Esophagus squamous epithelium (tissue), 5 donors: ENCODE data around the gene SLC30A3. TPM values are rescaled to one million over a fixed set of nuclear protein-coding genes. Genes with fewer than 3 reads are reported as not detected.

Experiments
- DNase-seq: peaks from one replicate; lab custom pipeline; 2025; lab: John Stamatoyannopoulos, UW
- H3K27ac ChIP-seq, 4 donors: fragments of 200-600 bp; sonication (generic); one replicate each; pipeline ENCODE4 v1.5.1; 2016 to 2019; ENCODE audit warnings: mild to moderate bottlenecking in 1 of 4
- H3K27me3 ChIP-seq, 4 donors: fragments of 200-600 bp; sonication (generic); 1 replicate in 3 of 4; 2 replicates in 1 of 4; pipeline versions ENCODE4 v1.5.1 to v1.6.0; 2017 to 2021; ENCODE audit warnings: antibody characterized with exemption in 1 of 4
- H3K36me3 ChIP-seq, 3 donors: fragments of 200-600 bp; sonication (generic); one replicate each; pipeline ENCODE4 v1.5.1; 2016 to 2019
- H3K4me1 ChIP-seq, 3 donors: fragments of 200-600 bp; sonication (generic); one replicate each; pipeline ENCODE4 v1.5.1; 2017 to 2019
- H3K4me3 ChIP-seq, 4 donors: fragments of 200-600 bp; sonication (generic); 1 replicate in 3 of 4; 2 replicates in 1 of 4; pipeline ENCODE4 v1.5.1; 2016 to 2019; ENCODE audit warnings: mild to moderate bottlenecking in 2 of 4, moderate library complexity in 1 of 4
- H3K9me3 ChIP-seq, 3 donors: fragments of 200-600 bp; sonication (generic); one replicate each; pipeline ENCODE4 v1.5.1; 2016 to 2019
- POLR2A ChIP-seq, 4 donors: fragments of 450-650 bp; IDR thresholded peaks; one replicate each; pipeline ENCODE4 v1.6.1; 2017; ENCODE audit warnings: antibody characterized with exemption in 4 of 4, mild to moderate bottlenecking in 4 of 4, moderate library complexity in 3 of 4
- WGBS, 2 donors: methylation state at CpG; one replicate each; pipeline ENCODE4 v1.1.5; 2018; 5-methylcytosine and 5-hydroxymethylcytosine counted together
- intact Hi-C: fragments of 100-400 bp; cut with DNase I; formaldehyde crosslinking; loops from one replicate; pipeline ENCODE4 v1.15.0; 2022
- total RNA-seq, 4 donors: library from RNA; depleted of rRNA; stranded (reverse); fragments of >200 nt; gene quantifications; one replicate each; pipeline ENCODE4 v1.1.0, GENCODE V29; 2016
- TF ChIP-seq, protein P1 (sequence below), 6 experiments: fragments of 450-650 bp in 4 of 6; fragments of 200-600 bp in 2 of 6; sonication (generic) in 2 of 6; IDR thresholded peaks; one replicate each; pipeline ENCODE4 v1.5.1; 2016 to 2019; ENCODE audit warnings: antibody characterized with exemption in 6 of 6, mild to moderate bottlenecking in 4 of 6, moderate library complexity in 4 of 6
- donor health status: DM: yes; HTN: yes; CAD: no.

SLC30A3 gene
- total RNA-seq, 4 donors from 2014 or later = 0.18 to 0.19 TPM; not detected in 2

DNA sequence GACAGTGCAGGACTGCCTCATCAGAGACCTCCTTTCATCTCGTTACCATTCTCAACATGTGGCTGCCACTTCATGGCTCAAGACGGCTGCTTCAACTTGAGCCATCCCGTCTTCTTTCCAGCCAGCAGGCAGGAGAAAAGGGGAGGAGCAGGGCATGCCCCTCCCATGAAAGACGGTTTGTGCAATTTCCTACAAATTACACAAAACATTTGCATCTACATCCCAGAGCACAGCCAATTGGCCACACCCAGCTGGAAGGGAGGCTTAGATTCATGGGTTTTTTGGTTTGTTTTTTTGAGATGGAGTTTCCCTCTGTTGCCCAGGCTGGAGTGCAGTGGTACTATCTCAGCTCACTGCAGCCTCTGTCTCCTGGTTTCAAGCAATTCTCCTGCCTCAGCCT lies 33.6 kb upstream of the SLC30A3 start:
- Histone ChIP-seq H3K4me3 (no peak overlapping the region), H3K4me1 (peaks cover 5 to 18% (median 6%) of the 10 kb centered on the region in 3 donors), H3K27ac (no peak overlapping the region), H3K9me3 (no peaks in the 10 kb centered on the region), H3K27me3 (peaks cover 0 to 6% (median 0%) of the 10 kb centered on the region in 4 donors), H3K36me3 (no peaks in the 10 kb centered on the region)
- intact Hi-C loops = no loop called here
- no peak for DNase-seq
- TF ChIP-seq POLR2A (IDR thresholded peaks at IDR 0.05) = no peak
- TF ChIP-seq, protein P1, sequence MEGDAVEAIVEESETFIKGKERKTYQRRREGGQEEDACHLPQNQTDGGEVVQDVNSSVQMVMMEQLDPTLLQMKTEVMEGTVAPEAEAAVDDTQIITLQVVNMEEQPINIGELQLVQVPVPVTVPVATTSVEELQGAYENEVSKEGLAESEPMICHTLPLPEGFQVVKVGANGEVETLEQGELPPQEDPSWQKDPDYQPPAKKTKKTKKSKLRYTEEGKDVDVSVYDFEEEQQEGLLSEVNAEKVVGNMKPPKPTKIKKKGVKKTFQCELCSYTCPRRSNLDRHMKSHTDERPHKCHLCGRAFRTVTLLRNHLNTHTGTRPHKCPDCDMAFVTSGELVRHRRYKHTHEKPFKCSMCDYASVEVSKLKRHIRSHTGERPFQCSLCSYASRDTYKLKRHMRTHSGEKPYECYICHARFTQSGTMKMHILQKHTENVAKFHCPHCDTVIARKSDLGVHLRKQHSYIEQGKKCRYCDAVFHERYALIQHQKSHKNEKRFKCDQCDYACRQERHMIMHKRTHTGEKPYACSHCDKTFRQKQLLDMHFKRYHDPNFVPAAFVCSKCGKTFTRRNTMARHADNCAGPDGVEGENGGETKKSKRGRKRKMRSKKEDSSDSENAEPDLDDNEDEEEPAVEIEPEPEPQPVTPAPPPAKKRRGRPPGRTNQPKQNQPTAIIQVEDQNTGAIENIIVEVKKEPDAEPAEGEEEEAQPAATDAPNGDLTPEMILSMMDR (IDR thresholded peaks at IDR 0.05) = no peak
- WGBS, 2 donors = 57 to 69% methylated on average over 4 of the region's 4 CpGs

- intact Hi-C loops = no loop called here
- Histone ChIP-seq H3K9me3 (no peaks in the 10 kb centered on the region), H3K27ac (no peak overlapping the region), H3K36me3 (no peaks in the 10 kb centered on the region), H3K4me3 (no peak overlapping the region), H3K27me3 (peaks cover 0 to 16% (median 0%) of the 10 kb centered on the region in 4 donors), H3K4me1 (peaks cover 5 to 18% (median 6%) of the 10 kb centered on the region in 3 donors)
- TF ChIP-seq, protein P1 (IDR thresholded peaks at IDR 0.05) = no peak
- TF ChIP-seq POLR2A (IDR thresholded peaks at IDR 0.05) = no peak
- no peak for DNase-seq
- 83 to 85% methylated on average over 8 of the region's 8 CpGs for WGBS, 2 donors
Observed at GRCh38 chr2:27294928-27295327, 32.1 kb upstream of the SLC30A3 start.

- TF ChIP-seq, protein P1 (IDR thresholded peaks at IDR 0.05) = peak in 1 of 6 experiments; percentile 14
- TF ChIP-seq POLR2A (IDR thresholded peaks at IDR 0.05) = no peak
- DNase-seq = no peak
- WGBS, 2 donors = 57 to 67% methylated on average over 6 of the region's 6 CpGs
- Histone ChIP-seq H3K4me1 (peaks cover 5 to 18% (median 6%) of the 10 kb centered on the region in 3 donors), H3K27ac (no peak overlapping the region), H3K27me3 (peaks cover 0 to 31% (median 0%) of the 10 kb centered on the region in 4 donors), H3K4me3 (no peak overlapping the region), H3K36me3 (no peaks in the 10 kb centered on the region), H3K9me3 (no peaks in the 10 kb centered on the region)
- intact Hi-C loops = no loop called here
Observed at GRCh38 chr2:27291865-27292264, 29.0 kb upstream of the SLC30A3 start.

- DNase-seq = no peak
- no peak overlapping the region for H3K27ac ChIP-seq
- no peaks in the 10 kb centered on the region for H3K9me3 ChIP-seq
- H3K36me3 ChIP-seq = no peaks in the 10 kb centered on the region
- peaks cover 0 to 31% (median 0%) of the 10 kb centered on the region in 4 donors for H3K27me3 ChIP-seq
- intact Hi-C loops = no loop called here
- no peak for TF ChIP-seq POLR2A (IDR thresholded peaks at IDR 0.05)
- TF ChIP-seq, protein P1 (IDR thresholded peaks at IDR 0.05) = no peak
- WGBS, 2 donors = 65 to 80% methylated on average over 5 of the region's 5 CpGs
- H3K4me3 ChIP-seq = no peak overlapping the region
- H3K4me1 ChIP-seq = peaks cover 5 to 18% (median 6%) of the 10 kb centered on the region in 3 donors
Observed at GRCh38 chr2:27290549-27290948, 27.7 kb upstream of the SLC30A3 start.

GRCh38 chr2:27288610-27289009 lies 25.8 kb upstream of the SLC30A3 start:
- Histone ChIP-seq H3K27ac (no peak overlapping the region), H3K27me3 (peaks cover 0 to 45% (median 0%) of the 10 kb centered on the region in 4 donors), H3K4me1 (peaks cover 5 to 11% (median 6%) of the 10 kb centered on the region in 3 donors), H3K4me3 (no peak overlapping the region), H3K9me3 (no peaks in the 10 kb centered on the region), H3K36me3 (no peaks in the 10 kb centered on the region)
- TF ChIP-seq POLR2A (IDR thresholded peaks at IDR 0.05) = no peak
- 35 to 41% methylated on average over 3 of the region's 3 CpGs for WGBS, 2 donors
- intact Hi-C loops = no loop called here
- no peak for DNase-seq
